Thyroid gland (tissue), 4 donors: Measurements from ENCODE around the gene KDM8. TPM values are rescaled to one million over a fixed set of nuclear protein-coding genes. Genes with fewer than 3 reads are reported as not detected.

Experiments
- DNase-seq, 2 donors: peaks; one replicate each; pipeline ENCODE4 v3.0.0-alpha.2; 2019
- H3K27ac ChIP-seq, 3 donors: fragments of 200-600 bp; sonication (generic); 1 replicate in 2 of 3; 2 replicates in 1 of 3; pipeline ENCODE4 v1.5.1; 2016 to 2019; ENCODE audit warnings: mild to moderate bottlenecking in 1 of 3, moderate library complexity in 1 of 3
- H3K27me3 ChIP-seq: fragments of 200-600 bp; sonication (generic); one replicate; pipeline ENCODE4 v1.5.1; 2019
- H3K36me3 ChIP-seq, 2 donors: fragments of 200-600 bp; sonication (generic); one replicate each; pipeline ENCODE4 v1.5.1; 2016 to 2019
- H3K4me1 ChIP-seq, 2 donors: fragments of 200-600 bp; sonication (generic); one replicate each; pipeline ENCODE4 v1.5.1; 2017 to 2019
- H3K4me3 ChIP-seq, 3 donors: fragments of 200-600 bp; sonication (generic); replicated peaks in 1 of 3; 1 replicate in 2 of 3; 2 replicates in 1 of 3; pipeline ENCODE4 v1.5.1; 2016; ENCODE audit warnings: mild to moderate bottlenecking in 1 of 3
- H3K9me3 ChIP-seq: fragments of 200-600 bp; sonication (generic); one replicate; pipeline ENCODE4 v1.5.1; 2017
- POLR2A ChIP-seq, 2 donors: fragments of 450-650 bp; IDR thresholded peaks; one replicate each; pipeline ENCODE4 v1.6.1; 2017; ENCODE audit warnings: antibody characterized with exemption in 2 of 2, mild to moderate bottlenecking in 2 of 2, moderate library complexity in 1 of 2
- WGBS, 2 donors: methylation state at CpG; one replicate each; pipeline ENCODE4 v1.1.5; 2017; 5-methylcytosine and 5-hydroxymethylcytosine counted together
- intact Hi-C: fragments of 100-400 bp; cut with DNase I; formaldehyde crosslinking; loops from one replicate; pipeline ENCODE4 v1.15.1; 2023
- total RNA-seq, 4 donors: library from RNA; depleted of rRNA; stranded (reverse); fragments of >200 nt; gene quantifications; one replicate each; pipeline ENCODE4 v1.2.3, GENCODE V29; 2016
- TF ChIP-seq, protein P1 (sequence below), 6 experiments: fragments of 200-600 bp in 3 of 6; fragments of 450-650 bp in 3 of 6; sonication (generic) in 3 of 6; IDR thresholded peaks; one replicate each; pipeline ENCODE4 v1.5.1; 2016 to 2019; ENCODE audit warnings: antibody characterized with exemption in 6 of 6, mild to moderate bottlenecking in 2 of 6, inconsistent platforms in 1 of 6, moderate library complexity in 1 of 6

The KDM8 gene
- total RNA-seq, 4 donors from 2014 or later: 5.6 to 14.9 (median 9.6) TPM

DNA sequence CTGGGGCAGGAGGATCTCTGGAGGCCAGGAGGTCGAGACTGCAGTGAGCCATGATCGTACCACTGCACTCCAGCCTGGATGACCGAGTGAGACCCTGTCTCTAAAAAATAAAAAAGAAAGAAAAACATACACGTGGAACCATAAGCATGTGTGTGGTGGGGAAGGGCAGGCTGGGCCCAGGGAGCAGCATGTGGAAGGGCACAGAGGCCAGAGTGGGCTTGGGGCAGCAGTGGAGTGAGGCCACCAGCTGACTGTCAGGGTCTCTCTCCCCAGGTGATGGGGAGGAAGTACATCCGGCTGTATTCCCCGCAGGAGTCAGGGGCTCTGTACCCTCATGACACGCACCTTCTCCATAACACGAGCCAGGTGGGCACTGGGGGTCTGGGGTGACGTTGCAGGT lies 16.8 kb downstream of the KDM8 start:
- Histone ChIP-seq H3K4me3 (no peak overlapping the region), H3K27ac (no peak overlapping the region), H3K4me1 (peaks cover 0 to 9% of the 10 kb centered on the region in 2 donors), H3K9me3 (no peaks in the 10 kb centered on the region), H3K27me3 (no peaks in the 10 kb centered on the region), H3K36me3 (peaks cover 7 to 13% of the 10 kb centered on the region in 2 donors)
- intact Hi-C loops: no loop called here
- DNase-seq: no peak
- TF ChIP-seq POLR2A (IDR thresholded peaks at IDR 0.05): no peak
- TF ChIP-seq, protein P1, sequence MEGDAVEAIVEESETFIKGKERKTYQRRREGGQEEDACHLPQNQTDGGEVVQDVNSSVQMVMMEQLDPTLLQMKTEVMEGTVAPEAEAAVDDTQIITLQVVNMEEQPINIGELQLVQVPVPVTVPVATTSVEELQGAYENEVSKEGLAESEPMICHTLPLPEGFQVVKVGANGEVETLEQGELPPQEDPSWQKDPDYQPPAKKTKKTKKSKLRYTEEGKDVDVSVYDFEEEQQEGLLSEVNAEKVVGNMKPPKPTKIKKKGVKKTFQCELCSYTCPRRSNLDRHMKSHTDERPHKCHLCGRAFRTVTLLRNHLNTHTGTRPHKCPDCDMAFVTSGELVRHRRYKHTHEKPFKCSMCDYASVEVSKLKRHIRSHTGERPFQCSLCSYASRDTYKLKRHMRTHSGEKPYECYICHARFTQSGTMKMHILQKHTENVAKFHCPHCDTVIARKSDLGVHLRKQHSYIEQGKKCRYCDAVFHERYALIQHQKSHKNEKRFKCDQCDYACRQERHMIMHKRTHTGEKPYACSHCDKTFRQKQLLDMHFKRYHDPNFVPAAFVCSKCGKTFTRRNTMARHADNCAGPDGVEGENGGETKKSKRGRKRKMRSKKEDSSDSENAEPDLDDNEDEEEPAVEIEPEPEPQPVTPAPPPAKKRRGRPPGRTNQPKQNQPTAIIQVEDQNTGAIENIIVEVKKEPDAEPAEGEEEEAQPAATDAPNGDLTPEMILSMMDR (IDR thresholded peaks at IDR 0.05): no peak
- WGBS, 2 donors: 92 to 94% methylated on average over 9 of the region's 9 CpGs

DNA sequence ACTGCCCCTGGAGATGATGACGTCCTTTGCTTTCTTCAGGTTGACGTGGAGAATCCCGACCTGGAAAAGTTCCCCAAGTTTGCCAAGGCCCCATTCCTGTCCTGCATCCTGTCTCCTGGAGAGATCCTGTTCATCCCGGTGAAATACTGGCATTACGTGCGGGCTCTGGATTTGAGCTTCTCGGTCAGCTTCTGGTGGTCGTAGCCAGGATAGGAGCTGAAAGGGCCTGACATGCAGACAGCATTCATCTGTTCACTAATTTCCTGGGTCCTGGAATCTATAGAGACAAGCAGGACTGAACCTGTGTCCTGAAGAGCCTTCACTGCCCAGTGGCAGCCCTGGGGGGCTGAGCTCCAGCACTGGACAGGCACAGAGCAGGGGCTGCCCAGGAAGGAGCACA lies 17.2 kb downstream of the KDM8 start:
- TF ChIP-seq, protein P1 (IDR thresholded peaks at IDR 0.05): no peak
- TF ChIP-seq POLR2A (IDR thresholded peaks at IDR 0.05): no peak
- peaks cover 8 to 14% of the 10 kb centered on the region in 2 donors for H3K36me3 ChIP-seq
- H3K4me3 ChIP-seq: no peak overlapping the region
- H3K4me1 ChIP-seq: peaks cover 0 to 9% of the 10 kb centered on the region in 2 donors
- intact Hi-C loops: no loop called here
- WGBS, 2 donors: 94 to 96% methylated on average over 4 to 8 of the region's 8 CpGs
- no peak for DNase-seq
- H3K27me3 ChIP-seq: no peaks in the 10 kb centered on the region
- H3K9me3 ChIP-seq: no peaks in the 10 kb centered on the region
- no peak overlapping the region for H3K27ac ChIP-seq

DNA sequence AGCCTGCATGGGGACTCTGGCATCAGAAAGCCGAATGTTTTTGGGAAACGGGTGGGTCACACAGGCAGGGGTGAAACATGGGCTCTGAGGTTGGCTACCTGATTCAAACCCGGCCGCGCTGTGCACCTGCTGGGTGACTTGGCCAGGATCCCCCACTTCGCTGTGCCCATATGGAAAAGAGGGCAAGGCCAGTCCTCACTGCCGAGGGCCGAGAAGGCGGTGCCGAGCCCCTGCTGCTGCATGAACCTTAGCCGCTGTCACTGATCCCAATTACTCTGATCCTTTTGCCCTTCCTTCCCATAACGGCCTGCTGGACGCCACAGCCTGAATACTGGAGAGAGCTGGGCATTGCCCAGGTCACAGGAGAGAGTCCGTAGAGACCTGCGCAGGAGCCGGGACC lies 17.7 kb downstream of the KDM8 start:
- Histone ChIP-seq H3K36me3 (peaks cover 8 to 14% of the 10 kb centered on the region in 2 donors), H3K4me3 (no peak overlapping the region), H3K27me3 (no peaks in the 10 kb centered on the region), H3K27ac (no peak overlapping the region), H3K4me1 (peaks cover 0 to 9% of the 10 kb centered on the region in 2 donors), H3K9me3 (no peaks in the 10 kb centered on the region)
- TF ChIP-seq, protein P1 (IDR thresholded peaks at IDR 0.05): no peak
- no peak for TF ChIP-seq POLR2A (IDR thresholded peaks at IDR 0.05)
- intact Hi-C loops: no loop called here
- 85 to 95% methylated on average over 9 to 16 of the region's 16 CpGs for WGBS, 2 donors
- DNase-seq: no peak

DNA sequence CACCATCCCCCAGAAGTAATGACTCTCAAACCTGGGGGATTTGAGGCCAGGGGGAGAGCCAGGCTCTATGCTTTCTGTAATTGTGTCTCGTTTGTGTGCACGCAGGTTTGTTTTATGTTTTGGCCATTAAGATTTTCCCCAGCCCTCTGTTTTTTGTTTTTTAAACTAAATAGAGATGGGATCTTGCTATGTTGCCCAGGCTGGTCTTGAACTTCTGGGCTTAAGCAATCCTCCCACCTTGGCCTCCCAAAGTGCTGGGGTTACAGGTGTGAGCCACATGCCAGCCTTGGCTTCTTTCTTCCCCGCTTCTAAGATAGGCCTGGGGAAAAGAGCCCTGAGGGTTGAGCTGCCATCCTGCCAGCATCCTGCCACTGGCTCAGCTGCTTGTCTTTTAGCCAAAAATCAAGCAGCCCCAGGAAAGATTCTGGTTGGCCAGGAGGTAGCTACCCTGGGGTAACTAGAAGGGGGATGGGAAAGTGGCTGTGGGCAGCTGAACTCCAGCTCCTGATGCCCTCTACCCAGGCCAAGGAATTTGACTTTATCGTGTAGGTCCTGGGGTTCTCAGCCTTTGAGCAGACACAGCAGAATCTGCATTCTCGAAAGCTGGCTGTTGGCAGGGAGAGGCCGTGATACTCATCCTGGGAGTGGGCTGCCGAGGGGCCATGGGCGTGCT lies 18.4 kb downstream of the KDM8 start:
- Histone ChIP-seq H3K36me3 (peaks cover 8 to 14% of the 10 kb centered on the region in 2 donors), H3K4me1 (peaks cover 0 to 9% of the 10 kb centered on the region in 2 donors), H3K27me3 (no peaks in the 10 kb centered on the region), H3K27ac (no peak overlapping the region), H3K9me3 (no peaks in the 10 kb centered on the region), H3K4me3 (no peak overlapping the region)
- intact Hi-C loops: no loop called here
- 89% methylated on average over 7 to 8 of the region's 8 CpGs for WGBS, 2 donors
- DNase-seq: no peak
- TF ChIP-seq, protein P1 (IDR thresholded peaks at IDR 0.05): no peak
- no peak for TF ChIP-seq POLR2A (IDR thresholded peaks at IDR 0.05)
